Mononuclear cell (primary cell): ENCODE results near the gene PIK3R6. TPM values are rescaled to one million over a fixed set of nuclear protein-coding genes. Genes with fewer than 3 reads are reported as not detected.

Experiments
- H3K27me3 ChIP-seq: 2 replicates; pipeline ENCODE4 v1.6.0; 2011; ENCODE audit warnings: low read length, control low read depth; ENCODE audit not compliant: insufficient read depth
- H3K4me1 ChIP-seq: 2 replicates; pipeline ENCODE4 v1.5.1; 2011; ENCODE audit warnings: mild to moderate bottlenecking, low read length, control low read depth; ENCODE audit not compliant: insufficient read depth
- H3K4me3 ChIP-seq: 2 replicates; pipeline ENCODE4 v1.5.1; 2011; ENCODE audit warnings: mild to moderate bottlenecking, low read length, moderate library complexity
- H3K9me3 ChIP-seq: 2 replicates; pipeline ENCODE4 v1.5.1; 2011; ENCODE audit warnings: low read depth, mild to moderate bottlenecking, control low read depth, low read length
- total RNA-seq: library from RNA; depleted of rRNA; stranded (reverse); fragments of >200 nt; gene quantifications from one replicate; pipeline ENCODE4 v1.2.3, GENCODE V29; 2012

Gene PIK3R6
- total RNA-seq, 1 donor, result 1.5 TPM

DNA sequence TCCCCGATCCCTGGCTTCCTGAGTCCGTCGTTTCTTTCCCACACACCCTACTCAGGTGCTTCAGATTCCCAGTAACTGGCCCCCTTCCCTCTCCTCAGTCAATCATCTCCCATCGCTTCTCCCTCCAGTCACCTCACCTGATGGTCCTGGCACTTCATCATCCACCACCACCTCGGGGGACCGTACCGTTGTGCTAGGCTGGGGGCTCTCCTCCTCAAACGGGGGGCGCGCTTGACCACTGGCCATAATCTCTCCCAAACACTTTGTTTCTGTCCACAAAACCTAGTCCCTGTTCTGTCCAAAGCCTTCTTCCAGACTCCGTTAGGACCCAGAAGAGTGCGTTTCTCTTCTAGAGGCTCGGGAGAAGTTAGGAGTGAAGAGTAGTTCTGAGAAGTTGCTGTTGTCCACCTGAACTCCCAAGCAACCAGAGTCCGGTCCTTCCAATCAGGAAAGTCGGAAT lies 109.3 kb downstream of the PIK3R6 start, which contains the start of gene SPDYE4:
Gene SPDYE4, minus strand, starts transcription at position 410 of the 460 bp plus-strand sequence. Its CDS starts 164 bp downstream, at position 246.
- Histone ChIP-seq H3K9me3 (no peaks in the 10 kb centered on the region), H3K4me1 (no peaks in the 10 kb centered on the region), H3K27me3 (no peaks in the 10 kb centered on the region), H3K4me3 (no peak within 1 kb of the TSS)

DNA sequence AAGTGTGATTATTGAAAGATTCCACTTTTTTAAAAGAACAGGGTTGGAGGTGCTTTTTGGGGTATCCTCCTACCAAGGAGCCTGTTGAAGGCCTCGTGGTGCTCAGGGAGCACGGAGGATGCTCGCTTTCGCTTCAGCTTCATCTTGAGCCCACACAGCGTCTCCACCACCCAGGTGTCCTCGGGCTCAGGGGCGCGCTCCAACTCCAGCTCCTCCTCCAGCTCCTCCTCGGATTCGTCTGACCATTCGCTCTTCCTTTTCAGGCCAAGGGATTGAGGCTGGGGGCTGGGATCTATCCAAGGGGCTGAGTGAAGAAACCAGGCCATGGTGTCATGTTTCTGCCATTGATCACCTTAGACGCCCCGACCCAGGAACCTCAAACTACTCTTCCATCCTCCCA lies 110.3 kb downstream of the PIK3R6 start:
- Histone ChIP-seq H3K9me3 (no peaks in the 10 kb centered on the region), H3K27me3 (no peaks in the 10 kb centered on the region), H3K4me1 (no peaks in the 10 kb centered on the region), H3K4me3 (no peak overlapping the region)

DNA sequence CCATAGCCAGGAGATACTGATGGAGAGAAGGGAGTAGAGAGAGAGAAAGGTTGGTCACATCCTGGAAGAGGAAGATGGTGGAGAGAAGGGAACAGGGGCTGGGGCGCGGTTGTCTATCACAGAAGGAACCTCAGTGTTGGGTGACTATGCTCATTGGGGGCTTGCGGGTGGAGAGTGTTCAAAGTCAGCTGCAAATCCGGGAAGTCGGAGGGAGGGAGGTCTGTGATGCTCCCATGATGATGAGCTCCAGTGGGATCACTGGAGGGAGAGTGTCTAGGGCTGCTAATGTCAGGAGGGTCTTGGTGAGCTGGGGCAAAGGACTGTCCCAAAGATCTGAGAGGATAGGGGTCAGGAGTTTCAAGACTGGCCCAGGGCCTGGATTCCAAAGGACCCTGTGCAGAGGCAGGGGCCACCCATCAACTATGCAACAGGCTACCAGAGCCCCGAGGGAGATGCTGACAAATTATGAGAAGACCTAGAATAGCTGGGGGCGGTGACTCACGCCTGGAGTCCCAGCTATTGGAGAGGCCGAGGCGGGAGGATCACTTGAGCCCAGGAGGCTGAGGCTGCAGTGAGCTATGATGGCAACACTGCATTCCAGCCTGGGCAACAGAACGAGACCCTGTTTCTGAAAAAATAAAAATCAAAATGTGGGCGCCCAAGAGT lies 111.8 kb downstream of the PIK3R6 start:
- Histone ChIP-seq H3K27me3 (no peaks in the 10 kb centered on the region), H3K9me3 (no peaks in the 10 kb centered on the region), H3K4me3 (no peak overlapping the region), H3K4me1 (no peaks in the 10 kb centered on the region)

DNA sequence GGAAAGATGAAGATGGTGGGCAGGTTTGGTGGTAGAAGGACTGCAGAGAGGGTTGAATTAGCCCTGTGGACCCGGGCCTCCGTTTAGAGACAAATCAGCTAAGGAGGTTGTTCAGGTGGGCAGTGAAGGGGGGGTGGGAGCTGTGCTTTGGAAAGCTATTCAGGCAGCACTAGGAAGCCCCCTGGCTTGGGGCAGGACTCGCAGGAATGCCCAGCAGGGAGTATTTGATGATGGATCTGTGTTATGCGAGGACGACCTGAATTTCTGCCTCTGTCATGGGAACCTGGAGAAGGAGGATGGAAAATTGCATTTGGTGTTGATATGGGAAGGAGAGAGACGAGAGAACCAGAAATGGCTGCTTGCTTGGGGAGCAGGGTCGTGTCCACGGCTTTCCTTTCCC lies 112.6 kb downstream of the PIK3R6 start:
- no peaks in the 10 kb centered on the region for H3K9me3 ChIP-seq
- no peaks in the 10 kb centered on the region for H3K27me3 ChIP-seq
- H3K4me3 ChIP-seq, result no peak overlapping the region

DNA sequence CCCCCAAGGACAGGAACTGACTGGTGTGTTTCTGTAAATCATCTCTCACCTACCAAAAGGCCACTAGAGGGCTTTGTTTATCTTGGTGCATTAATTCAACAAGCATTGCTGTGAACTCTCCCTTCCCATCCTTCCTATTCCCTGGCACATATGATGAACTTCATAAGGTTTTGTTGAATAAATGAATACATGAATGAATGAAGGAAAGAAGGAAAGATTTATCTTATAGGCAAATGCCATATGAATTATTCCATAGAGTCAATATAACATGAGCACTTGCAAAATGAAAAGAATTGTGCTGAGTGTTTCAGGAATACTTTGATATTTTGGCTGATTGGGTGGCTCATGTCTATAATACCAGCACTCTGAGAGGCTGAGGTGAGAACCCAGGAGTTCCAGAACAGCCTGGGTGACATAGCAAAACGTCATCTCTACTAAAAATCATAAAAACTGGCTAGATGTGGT lies 113.5 kb downstream of the PIK3R6 start:
- no peaks in the 10 kb centered on the region for H3K27me3 ChIP-seq
- H3K4me3 ChIP-seq, result no peak overlapping the region
- no peaks in the 10 kb centered on the region for H3K4me1 ChIP-seq

More for the DNA sequence above, 112.6 kb downstream of the PIK3R6 start:
- no peaks in the 10 kb centered on the region for H3K4me1 ChIP-seq

GRCh38 chr17:8753136-8753975 lies 114.1 kb downstream of the PIK3R6 start:
- Histone ChIP-seq H3K4me3 (no peak overlapping the region), H3K9me3 (no peaks in the 10 kb centered on the region), H3K27me3 (no peaks in the 10 kb centered on the region), H3K4me1 (no peaks in the 10 kb centered on the region)

More for the DNA sequence above, 113.5 kb downstream of the PIK3R6 start:
- H3K9me3 ChIP-seq, result no peaks in the 10 kb centered on the region

Other genes with a start within 250 kb of the PIK3R6 start
- 0.52 TPM for gene MYH10, start 236.9 kb downstream of the PIK3R6 start, total RNA-seq
- gene CCDC42, start 122.8 kb downstream of the PIK3R6 start, total RNA-seq, result not detected
- gene SPDYE4, start 109.1 kb downstream of the PIK3R6 start, total RNA-seq, result not detected
- gene MFSD6L, start 68.3 kb downstream of the PIK3R6 start, total RNA-seq, result 0.10 TPM
- gene PIK3R5, start 98.0 kb upstream of the PIK3R6 start, total RNA-seq, result 184 TPM
- 0.21 TPM for gene NTN1, start 153.8 kb upstream of the PIK3R6 start, total RNA-seq